Uterus (tissue), 4 donors: ENCODE data around the gene PFKM. TPM values are rescaled to one million over a fixed set of nuclear protein-coding genes. Genes with fewer than 3 reads are reported as not detected.

Experiments
- DNase-seq, 2 donors: peaks; one replicate each; pipeline ENCODE4 v3.0.0-alpha.2; 2019 to 2020
- H3K27ac ChIP-seq, 2 donors: fragments of 200-600 bp; sonication (generic); 1 replicate in 1 of 2; 2 replicates in 1 of 2; pipeline ENCODE4 v1.5.1; 2016 to 2018
- H3K27me3 ChIP-seq, 2 donors: fragments of 200-600 bp; sonication (generic); one replicate each; pipeline ENCODE4 v1.5.1; 2018 to 2019; ENCODE audit warnings: control low read depth in 1 of 2
- H3K36me3 ChIP-seq, 2 donors: fragments of 200-600 bp; sonication (generic); one replicate each; pipeline ENCODE4 v1.5.1; 2019; ENCODE audit warnings: control low read depth in 1 of 2
- H3K4me1 ChIP-seq, 2 donors: fragments of 200-600 bp; sonication (generic); one replicate each; pipeline ENCODE4 v1.5.1; 2018 to 2019; ENCODE audit warnings: control low read depth in 1 of 2
- H3K4me3 ChIP-seq, 2 donors: fragments of 200-600 bp; sonication (generic); 1 replicate in 1 of 2; 2 replicates in 1 of 2; pipeline ENCODE4 v1.5.1; 2018 to 2019; ENCODE audit warnings: mild to moderate bottlenecking in 1 of 2
- H3K9me3 ChIP-seq, 2 donors: fragments of 200-600 bp; sonication (generic); one replicate each; pipeline ENCODE4 v1.5.1; 2019; ENCODE audit warnings: control low read depth in 1 of 2
- CTCF ChIP-seq, 4 experiments: fragments of 200-600 bp in 2 of 4; fragments of 450-650 bp in 2 of 4; sonication (generic) in 2 of 4; IDR thresholded peaks; one replicate each; pipeline ENCODE4 v1.5.1; 2016 to 2019; ENCODE audit warnings: antibody characterized with exemption in 4 of 4, mild to moderate bottlenecking in 2 of 4, moderate library complexity in 1 of 4
- POLR2A ChIP-seq, 2 donors: fragments of 450-650 bp; IDR thresholded peaks; one replicate each; pipeline ENCODE4 v1.6.1; 2016; ENCODE audit warnings: antibody characterized with exemption in 2 of 2, mild to moderate bottlenecking in 1 of 2, moderate library complexity in 1 of 2
- intact Hi-C: fragments of 100-400 bp; cut with DNase I; formaldehyde crosslinking; loops from one replicate; pipeline ENCODE4 v1.15.1; 2023; ENCODE audit warnings: low total_unique reads
- total RNA-seq, 4 donors: library from RNA; depleted of rRNA in 3 of 4; stranded (reverse); fragments of >200 nt in 3 of 4; gene quantifications; one replicate each; pipeline versions ENCODE4 v1.1.0 to v1.2.4, GENCODE V29; 2014 to 2023
- donor health status: DM: yes; HTN: yes; CAD: no.

The PFKM gene
- total RNA-seq, 4 donors from 2014 or later: 30.9 to 150 (median 70.8) TPM

- intact Hi-C loops: no loop called here
- H3K4me3 ChIP-seq: no peak overlapping the region
Measured at GRCh38 chr12:48132826-48133225, 13.7 kb downstream of the PFKM start.

GRCh38 chr12:48135027-48135426 is 15.9 kb downstream of the PFKM start:
- H3K36me3 ChIP-seq: no peaks in the 10 kb centered on the region
- no peak for DNase-seq
- H3K27ac ChIP-seq: no peak overlapping the region
- no peaks in the 10 kb centered on the region for H3K9me3 ChIP-seq
- H3K4me1 ChIP-seq: no peaks in the 10 kb centered on the region
- H3K4me3 ChIP-seq: no peak overlapping the region
- TF ChIP-seq POLR2A (IDR thresholded peaks at IDR 0.05) (no peak), CTCF (IDR thresholded peaks at IDR 0.05) (no peak)
- no peaks in the 10 kb centered on the region for H3K27me3 ChIP-seq
- intact Hi-C loops: no loop called here

More at GRCh38 chr12:48132826-48133225, 13.7 kb downstream of the PFKM start:
- H3K36me3 ChIP-seq: no peaks in the 10 kb centered on the region
- no peak for TF ChIP-seq CTCF (IDR thresholded peaks at IDR 0.05)
- TF ChIP-seq POLR2A (IDR thresholded peaks at IDR 0.05): no peak
- no peak overlapping the region for H3K27ac ChIP-seq
- DNase-seq: no peak
- H3K27me3 ChIP-seq: no peaks in the 10 kb centered on the region
- H3K9me3 ChIP-seq: no peaks in the 10 kb centered on the region
- no peaks in the 10 kb centered on the region for H3K4me1 ChIP-seq

- intact Hi-C loops: no loop called here
- no peaks in the 10 kb centered on the region for H3K4me1 ChIP-seq
- H3K36me3 ChIP-seq: no peaks in the 10 kb centered on the region
Measured at GRCh38 chr12:48142818-48143674, 23.9 kb downstream of the PFKM start.

GRCh38 chr12:48143898-48144297 is 24.7 kb downstream of the PFKM start:
- DNase-seq: no peak
- Histone ChIP-seq H3K9me3 (no peaks in the 10 kb centered on the region), H3K36me3 (no peaks in the 10 kb centered on the region), H3K4me1 (no peaks in the 10 kb centered on the region), H3K27ac (no peak overlapping the region), H3K27me3 (no peaks in the 10 kb centered on the region), H3K4me3 (no peak overlapping the region)
- TF ChIP-seq POLR2A (IDR thresholded peaks at IDR 0.05) (no peak), CTCF (IDR thresholded peaks at IDR 0.05) (no peak)
- intact Hi-C loops: no loop called here

More at GRCh38 chr12:48142818-48143674, 23.9 kb downstream of the PFKM start:
- no peak overlapping the region for H3K27ac ChIP-seq
- TF ChIP-seq POLR2A (IDR thresholded peaks at IDR 0.05) (no peak), CTCF (IDR thresholded peaks at IDR 0.05) (no peak)
- H3K9me3 ChIP-seq: no peaks in the 10 kb centered on the region
- DNase-seq: no peak
- no peaks in the 10 kb centered on the region for H3K27me3 ChIP-seq
- H3K4me3 ChIP-seq: no peak overlapping the region

GRCh38 chr12:48145981-48146380 is 26.8 kb downstream of the PFKM start:
- DNase-seq: no peak
- Histone ChIP-seq H3K4me3 (no peak overlapping the region), H3K36me3 (no peaks in the 10 kb centered on the region), H3K9me3 (no peaks in the 10 kb centered on the region), H3K27ac (no peak overlapping the region), H3K27me3 (no peaks in the 10 kb centered on the region), H3K4me1 (no peaks in the 10 kb centered on the region)
- TF ChIP-seq POLR2A (IDR thresholded peaks at IDR 0.05) (no peak), CTCF (IDR thresholded peaks at IDR 0.05) (no peak)
- intact Hi-C loops: no loop called here
